H1 (cell line): ENCODE results near the gene FHIP2A. TPM values are rescaled to one million over a fixed set of nuclear protein-coding genes. Genes with fewer than 3 reads are reported as not detected.

Experiments used
- CTCF ChIA-PET: fragments of 300-600 bp; sonication (Branson Sonifier 250); formaldehyde crosslinking; loops from one replicate; lab custom pipeline; 2021; ENCODE audit not compliant: partially characterized antibody; lab: Charles Lee
- POLR2A ChIA-PET: fragments of 300-600 bp; sonication (Branson Sonifier 250); formaldehyde crosslinking; loops from one replicate; lab custom pipeline; 2021; ENCODE audit warnings: inconsistent platforms; ENCODE audit not compliant: partially characterized antibody; lab: Charles Lee
- DNase-seq, 2 experiments: peaks; one replicate each; pipeline versions ENCODE4 v3.0.0 to v3.0.0-alpha.2; 2010 to 2022; ENCODE audit warnings: low spot score in 2 of 2, low read depth in 1 of 2, mixed read lengths in 1 of 2
- FAIRE-seq: peaks from 2 replicates; lab custom pipeline; 2011; peaks lifted over from hg19 to GRCh38; lab: Jason Lieb, UNC
- H2AFZ ChIP-seq: 2 replicates; pipeline ENCODE4 v1.8.1; 2012; ENCODE audit warnings: low read length, inconsistent platforms
- H2AK5ac ChIP-seq: 2 replicates; pipeline ENCODE4 v1.6.1; 2013; ENCODE audit warnings: low read depth, low read length
- H2BK120ac ChIP-seq: replicated peaks from 2 replicates; pipeline ENCODE3; 2013; ENCODE audit warnings: low read depth, low read length, inconsistent platforms
- H2BK12ac ChIP-seq: 2 replicates; pipeline ENCODE4 v1.6.1; 2013; ENCODE audit warnings: low read depth, low read length
- H2BK15ac ChIP-seq: 2 replicates; pipeline ENCODE4 v1.6.1; 2013; ENCODE audit warnings: low read length
- H2BK20ac ChIP-seq: 2 replicates; pipeline ENCODE4 v1.6.1; 2013; ENCODE audit warnings: low read length
- H2BK5ac ChIP-seq: 2 replicates; pipeline ENCODE4 v1.6.1; 2013; ENCODE audit warnings: low read depth, low read length
- H3K14ac ChIP-seq: 2 replicates; pipeline ENCODE4 v1.6.1; 2013; ENCODE audit warnings: inconsistent platforms; ENCODE audit not compliant: insufficient read length
- H3K18ac ChIP-seq: 2 replicates; pipeline ENCODE4 v1.6.1; 2013; ENCODE audit warnings: low read length; ENCODE audit errors: extremely low read depth
- H3K23ac ChIP-seq: 2 replicates; pipeline ENCODE4 v1.6.1; 2013; ENCODE audit warnings: inconsistent platforms; ENCODE audit not compliant: insufficient read length
- H3K23me2 ChIP-seq: 2 replicates; pipeline ENCODE4 v1.6.1; 2013; ENCODE audit warnings: low read depth, low read length
- H3K27ac ChIP-seq: 2 replicates; pipeline ENCODE4 v1.6.1; 2011; ENCODE audit warnings: low read depth, low read length, inconsistent platforms
- H3K27me3 ChIP-seq, 4 experiments: replicated peaks in 1 of 4; 1 replicate in 1 of 4; 2 replicates in 3 of 4; pipeline versions ENCODE4 v1.6.1 to v1.8.1; 2011 to 2013; ENCODE audit warnings: low read length in 3 of 4, mild to moderate bottlenecking in 3 of 4, inconsistent platforms in 2 of 4, mixed read lengths in 2 of 4, moderate library complexity in 1 of 4; ENCODE audit not compliant: control insufficient read depth in 3 of 4, insufficient read depth in 3 of 4; ENCODE audit errors: extremely low read depth in 1 of 4
- H3K36me3 ChIP-seq, 4 experiments: 2 replicates each; pipeline versions ENCODE4 v1.6.1 to v1.8.1; 2011 to 2013; ENCODE audit warnings: mild to moderate bottlenecking in 4 of 4, low read length in 3 of 4, moderate library complexity in 2 of 4, control low read depth in 1 of 4, inconsistent platforms in 1 of 4; ENCODE audit not compliant: insufficient read depth in 4 of 4, control insufficient read depth in 2 of 4
- H3K4ac ChIP-seq: replicated peaks from 2 replicates; pipeline ENCODE3; 2013; ENCODE audit warnings: low read length, low read depth, mixed read lengths, inconsistent platforms; ENCODE audit not compliant: insufficient read length
- H3K4me1 ChIP-seq, 4 experiments: replicated peaks in 1 of 4; 1 replicate in 1 of 4; 2 replicates in 3 of 4; pipeline versions ENCODE4 v1.6.1 to v1.8.1; 2011 to 2013; ENCODE audit warnings: low read length in 3 of 4, inconsistent platforms in 2 of 4, mixed read lengths in 1 of 4; ENCODE audit not compliant: insufficient read depth in 4 of 4, control insufficient read depth in 3 of 4
- H3K4me2 ChIP-seq, 2 experiments: 2 replicates each; pipeline versions ENCODE4 v1.6.1 to v1.8.1; 2011 to 2013; ENCODE audit warnings: low read depth in 2 of 2, low read length in 2 of 2, control low read depth in 1 of 2, inconsistent platforms in 1 of 2, mild to moderate bottlenecking in 1 of 2; ENCODE audit not compliant: insufficient read depth in 1 of 2
- H3K4me3 ChIP-seq, 4 experiments: fragments of 200-600, 300-600 bp in 1 of 4; sonication (generic), shearing (Covaris generic), sonication (Bioruptor Twin) in 1 of 4; 2 replicates each; pipeline versions ENCODE4 v1.5.1 to v1.8.1; 2011 to 2016; ENCODE audit warnings: low read length in 4 of 4, low read depth in 3 of 4, control low read depth in 2 of 4, inconsistent platforms in 2 of 4, mild to moderate bottlenecking in 2 of 4, mixed read lengths in 1 of 4, moderate library complexity in 1 of 4; ENCODE audit not compliant: insufficient read depth in 2 of 4; ENCODE audit errors: extremely low read depth in 1 of 4
- H3K56ac ChIP-seq: replicated peaks from 2 replicates; pipeline ENCODE3; 2013; ENCODE audit warnings: low read depth, mild to moderate bottlenecking, mixed read lengths, low read length, inconsistent platforms; ENCODE audit not compliant: insufficient read length
- H3K79me1 ChIP-seq: 2 replicates; pipeline ENCODE4 v1.6.1; 2013; ENCODE audit warnings: low read depth, low read length, control low read depth
- H3K79me2 ChIP-seq, 2 experiments: 2 replicates each; pipeline versions ENCODE4 v1.6.1 to v1.8.1; 2012 to 2013; ENCODE audit warnings: low read length in 2 of 2, mild to moderate bottlenecking in 2 of 2, inconsistent platforms in 1 of 2; ENCODE audit not compliant: insufficient read depth in 2 of 2, control insufficient read depth in 1 of 2
- H3K9ac ChIP-seq, 4 experiments: replicated peaks in 1 of 4; 1 replicate in 1 of 4; 2 replicates in 3 of 4; pipeline versions ENCODE4 v1.6.1 to v1.8.1; 2011 to 2013; ENCODE audit warnings: low read depth in 3 of 4, low read length in 3 of 4, control low read depth in 2 of 4, mild to moderate bottlenecking in 2 of 4, moderate library complexity in 2 of 4, inconsistent platforms in 1 of 4; ENCODE audit errors: extremely low read depth in 1 of 4
- H3K9me3 ChIP-seq, 2 experiments: 2 replicates each; pipeline versions ENCODE4 v1.6.1 to v1.8.1; 2012 to 2013; ENCODE audit warnings: mild to moderate bottlenecking in 2 of 2, moderate library complexity in 2 of 2, control low read depth in 1 of 2, inconsistent platforms in 1 of 2, low read depth in 1 of 2, low read length in 1 of 2, mixed read lengths in 1 of 2; ENCODE audit not compliant: insufficient read depth in 2 of 2
- H4K20me1 ChIP-seq, 2 experiments: replicated peaks in 1 of 2; 2 replicates each; pipeline versions ENCODE3 to v1.8.1; 2011 to 2013; ENCODE audit warnings: inconsistent platforms in 2 of 2, low read length in 2 of 2, mild to moderate bottlenecking in 1 of 2; ENCODE audit not compliant: insufficient read depth in 2 of 2, control insufficient read depth in 1 of 2
- H4K5ac ChIP-seq: 2 replicates; pipeline ENCODE4 v1.6.1; 2013; ENCODE audit warnings: low read length, low read depth, mixed read lengths, inconsistent platforms; ENCODE audit not compliant: insufficient read length
- H4K8ac ChIP-seq: 2 replicates; pipeline ENCODE4 v1.8.0; 2013; ENCODE audit warnings: mild to moderate bottlenecking, moderate library complexity, low read length, inconsistent platforms; ENCODE audit not compliant: insufficient read depth; ENCODE audit errors: extremely low read depth
- H4K91ac ChIP-seq: replicated peaks from 2 replicates; pipeline ENCODE3; 2013; ENCODE audit warnings: low read length, mixed read lengths, inconsistent platforms; ENCODE audit not compliant: insufficient read length
- ATF2 ChIP-seq: IDR thresholded peaks from 2 replicates; pipeline ENCODE4 v1.6.1; 2012; ENCODE audit warnings: low read length, inconsistent platforms
- ATF3 ChIP-seq: IDR thresholded peaks from 2 replicates; pipeline ENCODE4 v1.6.1; 2011; ENCODE audit warnings: low read depth, mild to moderate bottlenecking, low read length; ENCODE audit not compliant: insufficient read depth
- BACH1 ChIP-seq: IDR thresholded peaks from 2 replicates; pipeline ENCODE4 v1.6.1; 2012; ENCODE audit warnings: low read length, improper control_type of control experiment
- CHD2 ChIP-seq: IDR thresholded peaks from 2 replicates; pipeline ENCODE4 v1.6.1; 2012; ENCODE audit warnings: low read length, improper control_type of control experiment
- GTF2F1 ChIP-seq: IDR thresholded peaks from 2 replicates; pipeline ENCODE4 v1.6.1; 2012; ENCODE audit warnings: low read depth, low read length, improper control_type of control experiment, borderline replicate concordance
- HDAC6 ChIP-seq: IDR thresholded peaks from one replicate; pipeline ENCODE4 v1.7.1; 2012; ENCODE audit warnings: low read depth, mild to moderate bottlenecking, inconsistent platforms, low read length, moderate library complexity
- RAD21 ChIP-seq, 2 experiments: IDR thresholded peaks in 1 of 2; conservative IDR thresholded peaks in 1 of 2; 2 replicates each; pipeline ENCODE4 v1.6.1; 2011; ENCODE audit warnings: low read depth in 2 of 2, low read length in 2 of 2, improper control_type of control experiment in 1 of 2, inconsistent platforms in 1 of 2, mild to moderate bottlenecking in 1 of 2, moderate library complexity in 1 of 2
- RBBP5 ChIP-seq: IDR thresholded peaks from 2 replicates; pipeline ENCODE4 v1.7.1; 2012; ENCODE audit warnings: low read depth, mild to moderate bottlenecking, inconsistent platforms, low read length, moderate library complexity, borderline replicate concordance
- SUZ12 ChIP-seq: fragments of 200-600 bp; sonication (generic); IDR thresholded peaks from 2 replicates; pipeline ENCODE4 v1.6.1; 2012; ENCODE audit warnings: mild to moderate bottlenecking, inconsistent platforms, low read length, moderate library complexity, mixed read lengths
- TAF7 ChIP-seq: optimal IDR thresholded peaks from 2 replicates; pipeline ENCODE3; 2011; ENCODE audit warnings: low read depth, mild to moderate bottlenecking, inconsistent platforms, low read length, moderate library complexity, borderline replicate concordance
- WGBS, 2 experiments: shearing (Covaris generic) in 1 of 2; methylation state at CpG; one replicate each; pipeline versions ENCODE4 v1.1.6 to v1.1.7; 2013 to 2015; ENCODE audit warnings: low lambda C conversion rate in 2 of 2, mixed read lengths in 2 of 2, inconsistent platforms in 1 of 2, low coverage in 1 of 2, missing lambda C conversion rate in 1 of 2; ENCODE audit not compliant: insufficient replicate concordance in 2 of 2, insufficient coverage in 1 of 2, insufficient read length in 1 of 2; ENCODE audit errors: extremely low coverage in 1 of 2, missing lambda C conversion rate in 1 of 2; 5-methylcytosine and 5-hydroxymethylcytosine counted together
- polyA plus RNA-seq, 7 experiments: library from polyadenylated mRNA; depleted of rRNA in 3 of 7; stranded (reverse) in 5 of 7; unstranded in 2 of 7; fragments of >200 nt in 5 of 7; fragments of 200-250 nt in 2 of 7; gene quantifications; 1 replicate in 5 of 7; 2 replicates in 1 of 7; 4 replicates in 1 of 7; pipeline versions ENCODE4 v1.2.1 to v1.2.3, GENCODE V29; 2011 to 2013; ENCODE audit warnings: missing spikeins in 2 of 7, mixed read lengths in 2 of 7
- total RNA-seq: library from RNA; stranded (reverse); fragmentation: NEBNext Ultra II Directional; extraction: Animal tissue kit (Norgen Biotek cat#: 25700); gene quantifications from 2 replicates; pipeline ENCODE4 v1.2.1, GENCODE V29; 2021

The FHIP2A gene
- total and polyA plus RNA-seq, 2 of the 8 experiments (the other 6 are each of a cell fraction or from before 2014, with no cell fraction given): 4.5 to 15.0 TPM

GRCh38 chr10:114857922-114858629 is 36.5 kb downstream of the FHIP2A start:
- Histone ChIP-seq H3K4me2 (no peak overlapping the region), H3K79me1 (no peaks in the 10 kb centered on the region), H3K23ac (no peak overlapping the region), H2BK12ac (no peak overlapping the region), H2AK5ac (no peak overlapping the region), H2BK120ac (no peak overlapping the region), H4K5ac (no peak overlapping the region), H4K91ac (no peak overlapping the region), H4K20me1 (no peaks in the 10 kb centered on the region), H3K27me3 (no peaks in the 10 kb centered on the region), H3K79me2 (no peaks in the 10 kb centered on the region), H3K14ac (no peak overlapping the region), H3K9me3 (no peaks in the 10 kb centered on the region), H3K56ac (no peak overlapping the region), H3K36me3 (peaks cover 0 to 45% (median 3%) of the 10 kb centered on the region in 4 experiments; a peak in 5 of 8 replicates), H3K4me3 (no peak overlapping the region), H3K18ac (no peak overlapping the region), H2BK5ac (no peak overlapping the region), H2BK20ac (no peak overlapping the region), H2AFZ (no peak overlapping the region), H3K4ac (no peak overlapping the region), H3K23me2 (no peaks in the 10 kb centered on the region), H4K8ac (no peak overlapping the region), H3K27ac (no peak overlapping the region), H2BK15ac (no peak overlapping the region), H3K4me1 (no peaks in the 10 kb centered on the region), H3K9ac (no peak overlapping the region)
- WGBS, 2 experiments: 87% methylated on average over 2 of the region's 2 CpGs; no CpG with 5 or more reads in 1 of the 2 experiments
- POLR2A ChIA-PET: no interaction called here
- DNase-seq (no peak), FAIRE-seq (no peak)
- CTCF ChIA-PET: interaction anchor here (1.1 kb wide), 1 partner anchor 22 kb away, joined by 3 read pairs; no protein-coding TSS in a partner anchor
- TF ChIP-seq RAD21 (IDR thresholded peaks at IDR 0.05 in 1 of 2, conservative IDR thresholded peaks at IDR 0.05 in 1 of 2; ENCODE audit: low read depth in 2 of 2, low read length in 2 of 2) (no peak), ATF3 (no peak), SUZ12 (no peak), BACH1 (no peak), RBBP5 (no peak), ATF2 (no peak), TAF7 (no peak), HDAC6 (no peak), GTF2F1 (no peak), CHD2 (no peak)
